ENCODE results near the gene MGRN1. TPM values are rescaled to one million over a fixed set of nuclear protein-coding genes. Genes with fewer than 3 reads are reported as not detected.

Gene MGRN1
- total RNA-seq, 4 donors from 2014 or later: 37.5 to 59.1 (median 42.7) TPM

DNA sequence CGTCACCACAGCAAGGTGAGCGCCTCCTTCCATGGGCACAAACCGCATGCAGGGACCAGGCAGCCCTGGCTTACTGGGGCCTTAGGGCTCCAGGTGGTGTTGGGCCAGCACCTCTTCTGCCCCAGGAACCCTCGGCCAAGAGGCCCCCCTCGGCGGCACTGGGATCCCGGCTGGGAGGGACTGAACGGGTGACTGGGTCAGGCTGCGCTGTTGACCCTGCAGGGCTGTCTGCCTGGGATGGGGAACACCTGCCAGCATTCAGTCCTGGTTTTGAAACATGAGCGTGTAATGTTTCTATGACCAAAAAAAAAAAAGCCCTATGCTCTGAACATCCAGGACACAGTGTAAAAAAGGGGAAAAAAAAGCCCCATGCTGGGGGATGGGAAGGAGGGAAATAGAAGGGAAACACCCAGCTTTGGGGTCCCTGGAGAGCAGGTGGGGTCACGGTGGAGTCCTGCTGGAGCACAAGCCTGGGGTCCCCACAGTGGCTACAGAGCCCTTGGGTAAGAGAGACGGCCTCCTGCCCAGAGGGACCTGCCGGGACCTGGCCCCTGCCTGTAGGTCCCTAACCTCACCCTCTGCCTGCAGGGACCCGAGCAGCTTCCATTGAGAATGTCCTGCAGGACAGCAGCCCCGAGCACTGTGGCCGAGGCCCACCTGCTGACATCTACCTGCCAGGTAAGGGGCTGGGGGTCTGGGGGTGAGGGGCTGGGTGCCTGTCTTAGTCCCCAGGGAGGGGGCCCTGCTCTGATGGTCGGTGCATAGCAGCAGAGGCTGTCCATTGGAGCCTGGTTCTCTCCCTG, 58.8 kb downstream of the MGRN1 start:
- no peak for DNase-seq (ENCODE audit: low spot score in 2 of 2)
- Histone ChIP-seq H3K27ac (peak overlapping the region in 1 of 4 donors; percentile 34), H3K4me1 (peaks cover 0 to 25% (median 0%) of the 10 kb centered on the region in 4 donors), H3K27me3 (no peaks in the 10 kb centered on the region), H3K4me3 (no peak overlapping the region), H3K36me3 (peaks cover 0 to 98% (median 12%) of the 10 kb centered on the region in 3 donors), H3K9me3 (no peaks in the 10 kb centered on the region)
- WGBS, 2 donors: 85 to 89% methylated on average over 12 to 17 of the region's 17 CpGs
- TF ChIP-seq, protein P1, sequence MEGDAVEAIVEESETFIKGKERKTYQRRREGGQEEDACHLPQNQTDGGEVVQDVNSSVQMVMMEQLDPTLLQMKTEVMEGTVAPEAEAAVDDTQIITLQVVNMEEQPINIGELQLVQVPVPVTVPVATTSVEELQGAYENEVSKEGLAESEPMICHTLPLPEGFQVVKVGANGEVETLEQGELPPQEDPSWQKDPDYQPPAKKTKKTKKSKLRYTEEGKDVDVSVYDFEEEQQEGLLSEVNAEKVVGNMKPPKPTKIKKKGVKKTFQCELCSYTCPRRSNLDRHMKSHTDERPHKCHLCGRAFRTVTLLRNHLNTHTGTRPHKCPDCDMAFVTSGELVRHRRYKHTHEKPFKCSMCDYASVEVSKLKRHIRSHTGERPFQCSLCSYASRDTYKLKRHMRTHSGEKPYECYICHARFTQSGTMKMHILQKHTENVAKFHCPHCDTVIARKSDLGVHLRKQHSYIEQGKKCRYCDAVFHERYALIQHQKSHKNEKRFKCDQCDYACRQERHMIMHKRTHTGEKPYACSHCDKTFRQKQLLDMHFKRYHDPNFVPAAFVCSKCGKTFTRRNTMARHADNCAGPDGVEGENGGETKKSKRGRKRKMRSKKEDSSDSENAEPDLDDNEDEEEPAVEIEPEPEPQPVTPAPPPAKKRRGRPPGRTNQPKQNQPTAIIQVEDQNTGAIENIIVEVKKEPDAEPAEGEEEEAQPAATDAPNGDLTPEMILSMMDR (IDR thresholded peaks at IDR 0.05): no peak

DNA sequence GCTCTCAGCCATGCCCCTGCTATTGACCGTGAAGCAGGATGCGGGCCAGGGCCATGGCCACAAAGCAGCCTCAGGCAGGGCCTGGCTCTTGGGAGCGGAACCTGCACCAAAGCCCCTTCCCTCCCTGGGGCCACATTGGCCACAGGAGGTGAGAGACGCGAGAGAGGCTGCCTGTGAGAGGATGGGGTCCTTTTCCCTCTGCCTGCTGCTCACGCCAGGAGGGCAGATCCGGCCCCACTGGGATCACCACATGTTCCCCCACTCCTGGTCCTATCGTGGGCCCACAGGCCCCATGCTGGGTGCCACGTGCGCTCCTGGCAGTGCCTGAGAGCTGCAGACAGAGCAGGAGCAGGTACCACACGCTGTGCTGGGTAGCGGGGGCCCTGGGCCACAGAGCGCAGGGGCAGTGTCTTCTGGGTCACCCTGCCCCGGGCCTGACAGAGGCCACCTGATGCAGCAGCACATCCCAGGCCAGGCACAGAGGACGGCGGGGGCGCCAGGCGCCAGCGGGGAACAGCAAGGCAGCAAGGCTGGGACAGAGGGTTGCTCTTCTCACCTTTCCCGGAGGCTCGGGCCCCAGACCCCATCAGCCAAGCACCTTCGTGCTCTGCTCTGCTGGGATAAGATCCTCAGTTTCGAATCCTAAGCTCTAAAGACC, 59.6 kb downstream of the MGRN1 start:
- Histone ChIP-seq H3K27ac (no peak overlapping the region), H3K4me1 (peaks cover 0 to 17% (median 0%) of the 10 kb centered on the region in 4 donors), H3K36me3 (peaks cover 0 to 98% (median 12%) of the 10 kb centered on the region in 3 donors), H3K27me3 (no peaks in the 10 kb centered on the region), H3K4me3 (no peak overlapping the region), H3K9me3 (no peaks in the 10 kb centered on the region)
- DNase-seq (ENCODE audit: low spot score in 2 of 2): no peak
- TF ChIP-seq, protein P1 (IDR thresholded peaks at IDR 0.05): no peak
- TF ChIP-seq POLR2A (IDR thresholded peaks at IDR 0.05) (no peak), EP300 (IDR thresholded peaks at IDR 0.05) (no peak)
- WGBS, 2 donors: 94% methylated on average over 21 to 23 of the region's 23 CpGs

DNA sequence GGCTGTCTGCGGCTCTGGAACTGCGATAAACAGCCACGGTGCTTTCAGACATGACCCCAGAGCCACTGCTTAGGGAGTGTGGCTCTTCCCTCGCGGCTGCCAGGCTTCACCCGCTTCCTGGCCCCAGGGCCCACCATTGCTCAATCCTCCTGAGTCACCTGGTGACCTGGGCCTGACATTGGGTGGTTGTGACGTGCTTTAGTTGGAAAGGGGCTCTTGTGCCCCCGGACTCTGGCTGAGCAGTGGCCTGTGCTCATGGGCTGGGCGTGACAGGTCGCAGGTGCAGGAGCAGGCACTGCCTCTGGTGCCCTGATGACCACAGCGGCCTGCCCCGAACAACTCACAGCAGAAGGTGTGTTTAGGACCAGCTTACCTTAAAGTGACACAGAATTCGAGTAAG, 60.1 kb downstream of the MGRN1 start:
- DNase-seq (ENCODE audit: low spot score in 2 of 2): no peak
- TF ChIP-seq EP300 (IDR thresholded peaks at IDR 0.05): no peak
- TF ChIP-seq, protein P1 (IDR thresholded peaks at IDR 0.05): no peak
- TF ChIP-seq POLR2A (IDR thresholded peaks at IDR 0.05): no peak
- Histone ChIP-seq H3K27ac (peak overlapping the region in 1 of 4 donors; percentile 24), H3K36me3 (peaks cover 0 to 98% (median 12%) of the 10 kb centered on the region in 3 donors), H3K4me3 (no peak overlapping the region), H3K27me3 (no peaks in the 10 kb centered on the region), H3K9me3 (no peaks in the 10 kb centered on the region), H3K4me1 (peaks cover 0 to 12% (median 0%) of the 10 kb centered on the region in 4 donors)
- WGBS, 2 donors: 93 to 94% methylated on average over 13 of the region's 13 CpGs

DNA sequence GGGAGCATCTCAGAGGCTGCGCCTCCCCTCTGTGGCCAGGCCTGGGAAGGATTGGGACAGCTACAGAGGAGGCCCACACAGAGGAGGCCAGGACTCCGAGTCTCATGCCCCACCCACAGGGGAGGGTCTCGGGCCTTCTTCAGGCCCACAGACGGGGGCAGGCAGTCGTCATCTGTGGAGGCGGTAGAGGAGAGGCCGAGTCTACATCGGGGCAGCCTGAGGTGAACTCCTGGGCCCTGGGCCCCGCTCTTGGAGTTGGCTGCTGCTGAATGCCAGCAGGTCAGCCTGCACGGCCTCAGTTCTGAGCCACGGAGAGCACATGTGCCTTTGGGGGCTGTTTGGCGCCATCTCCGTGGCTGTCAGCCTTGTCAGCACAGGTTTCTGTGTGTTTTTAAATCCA, 60.7 kb downstream of the MGRN1 start:
- Histone ChIP-seq H3K27ac (peak overlapping the region in 1 of 4 donors; percentile 24), H3K4me1 (peaks cover 0 to 12% (median 0%) of the 10 kb centered on the region in 4 donors), H3K27me3 (no peaks in the 10 kb centered on the region), H3K36me3 (peaks cover 0 to 98% (median 12%) of the 10 kb centered on the region in 3 donors), H3K4me3 (no peak overlapping the region), H3K9me3 (no peaks in the 10 kb centered on the region)
- no peak for TF ChIP-seq POLR2A (IDR thresholded peaks at IDR 0.05)
- TF ChIP-seq, protein P1 (IDR thresholded peaks at IDR 0.05): no peak
- TF ChIP-seq EP300 (IDR thresholded peaks at IDR 0.05): no peak
- no peak for DNase-seq (ENCODE audit: low spot score in 2 of 2)
- 45 to 68% methylated on average over 3 to 12 of the region's 13 CpGs for WGBS, 2 donors
